SK-N-SH (cell line): ENCODE measurements around the gene UBA1. TPM values are rescaled to one million over a fixed set of nuclear protein-coding genes. Genes with fewer than 3 reads are reported as not detected.
"Not testable (repeated sequence)": the region's sequence is repeated elsewhere in the genome, so short reads cannot be mapped to it uniquely, and the experiment has no call there.

ENCODE experiments used
- CTCF ChIA-PET: fragments of 300-600, 350-600 bp; formaldehyde crosslinking; extraction: SDS; loops from one replicate; lab custom pipeline; 2021; lab: Yijun Ruan, JAX
- POLR2A ChIA-PET: fragments of 350-600 bp; sonication (Branson Sonifier 250); formaldehyde crosslinking; extraction: SDS; loops from one replicate; lab custom pipeline; 2020; ENCODE audit warnings: antibody characterized with exemption, inconsistent platforms; lab: Yijun Ruan, JAX
- DNase-seq: peaks from one replicate; pipeline ENCODE4 v3.0.0; 2012
- H2AFZ ChIP-seq: fragments of 200-600 bp; sonication (generic); 2 replicates; pipeline ENCODE4 v1.8.1; 2016; ENCODE audit warnings: antibody characterized with exemption, mild to moderate bottlenecking, low read depth
- H3F3A ChIP-seq: fragments of 200-600 bp; sonication (generic); replicated peaks from 2 replicates; pipeline ENCODE3; 2016; ENCODE audit warnings: antibody characterized with exemption, mild to moderate bottlenecking; ENCODE audit not compliant: insufficient read depth
- H3K27ac ChIP-seq, 2 experiments: fragments of 200-500 bp in 1 of 2; fragments of 200-600 bp in 1 of 2; sonication (Bioruptor generic) in 1 of 2; sonication (generic), shearing (Covaris generic) in 1 of 2; 2 replicates each; pipeline versions ENCODE4 v1.5.1 to v1.6.1; 2014 to 2016; ENCODE audit warnings: low read depth in 2 of 2, inconsistent platforms in 1 of 2, low read length in 1 of 2, mild to moderate bottlenecking in 1 of 2, mixed read lengths in 1 of 2
- H3K27me3 ChIP-seq: fragments of 200-600 bp; sonication (generic), shearing (Covaris generic); 2 replicates; pipeline ENCODE4 v1.6.1; 2016; ENCODE audit warnings: mixed run types; ENCODE audit not compliant: insufficient read depth
- H3K36me3 ChIP-seq, 2 experiments: fragments of 200-500 bp in 1 of 2; fragments of 200-600 bp in 1 of 2; sonication (Bioruptor generic) in 1 of 2; sonication (generic) in 1 of 2; replicated peaks in 1 of 2; 2 replicates each; pipeline versions ENCODE3 to v1.5.1; 2014 to 2016; ENCODE audit warnings: low read length in 1 of 2, mild to moderate bottlenecking in 1 of 2; ENCODE audit not compliant: insufficient read depth in 2 of 2, control insufficient read depth in 1 of 2
- H3K4me1 ChIP-seq, 2 experiments: fragments of 200-500 bp in 1 of 2; fragments of 200-600 bp in 1 of 2; sonication (Bioruptor generic) in 1 of 2; sonication (generic), shearing (Covaris generic) in 1 of 2; 2 replicates each; pipeline versions ENCODE4 v1.5.1 to v1.6.1; 2014 to 2016; ENCODE audit warnings: low read depth in 1 of 2, low read length in 1 of 2, mixed run types in 1 of 2; ENCODE audit not compliant: insufficient read depth in 2 of 2, control insufficient read depth in 1 of 2
- H3K4me2 ChIP-seq: fragments of 200-600 bp; sonication (generic), shearing (Covaris generic); 2 replicates; pipeline ENCODE4 v1.6.1; 2017; ENCODE audit warnings: mixed run types
- H3K4me3 ChIP-seq, 2 experiments: fragments of 200-500 bp in 1 of 2; fragments of 200-600 bp in 1 of 2; sonication (Bioruptor generic) in 1 of 2; sonication (generic), shearing (Covaris generic) in 1 of 2; 2 replicates each; pipeline versions ENCODE4 v1.5.1 to v1.8.1; 2014 to 2016; ENCODE audit warnings: low read depth in 2 of 2, inconsistent platforms in 1 of 2, low read length in 1 of 2, mild to moderate bottlenecking in 1 of 2, mixed read lengths in 1 of 2, moderate library complexity in 1 of 2
- H3K79me2 ChIP-seq: fragments of 200-600 bp; sonication (generic); 2 replicates; pipeline ENCODE4 v1.8.1; 2017; ENCODE audit warnings: mild to moderate bottlenecking; ENCODE audit not compliant: insufficient read depth
- H3K9ac ChIP-seq: fragments of 200-600 bp; sonication (generic); 2 replicates; pipeline ENCODE4 v1.6.1; 2017; ENCODE audit warnings: mixed run types
- H3K9me2 ChIP-seq: fragments of 200-600 bp; sonication (generic); 2 replicates; pipeline ENCODE4 v1.6.1; 2017; ENCODE audit warnings: mixed run types
- H3K9me3 ChIP-seq: fragments of 200-600 bp; sonication (generic); 2 replicates; pipeline ENCODE4 v1.6.1; 2017; ENCODE audit warnings: mixed run types, mild to moderate bottlenecking, moderate library complexity
- H4K20me1 ChIP-seq: fragments of 200-600 bp; sonication (generic); 2 replicates; pipeline ENCODE4 v1.6.1; 2017; ENCODE audit warnings: mild to moderate bottlenecking, mixed run types; ENCODE audit not compliant: insufficient read depth
- ELF1 ChIP-seq: IDR thresholded peaks from 2 replicates; pipeline ENCODE4 v1.4.0; 2012
- FOSL2 ChIP-seq: IDR thresholded peaks from 2 replicates; pipeline ENCODE4 v1.4.0; 2012; ENCODE audit warnings: low read depth, mild to moderate bottlenecking, moderate library complexity, borderline replicate concordance
- FOXM1 ChIP-seq: IDR thresholded peaks from 2 replicates; pipeline ENCODE4 v1.4.0; 2012; ENCODE audit warnings: low read depth, mild to moderate bottlenecking
- GATA2 ChIP-seq: sonication (generic); formaldehyde crosslinking; IDR thresholded peaks from 2 replicates; pipeline ENCODE4 v1.5.0; 2020; ENCODE audit warnings: mild to moderate bottlenecking, missing genetic modification reagents
- MXI1 ChIP-seq: IDR thresholded peaks from 2 replicates; pipeline ENCODE4 v1.6.1; 2012; ENCODE audit warnings: mild to moderate bottlenecking, low read depth, low read length, improper control_type of control experiment
- NFIC ChIP-seq: IDR thresholded peaks from 2 replicates; pipeline ENCODE4 v1.4.0; 2012; ENCODE audit warnings: borderline replicate concordance
- RXRA ChIP-seq: IDR thresholded peaks from 2 replicates; pipeline ENCODE4 v1.4.0; 2012; ENCODE audit warnings: low read depth, mild to moderate bottlenecking, borderline replicate concordance
- SMC3 ChIP-seq: IDR thresholded peaks from 2 replicates; pipeline ENCODE4 v1.6.1; 2012; ENCODE audit warnings: low read depth, low read length, improper control_type of control experiment
- TAF1 ChIP-seq: IDR thresholded peaks from 2 replicates; pipeline ENCODE4 v1.6.1; 2012; ENCODE audit warnings: low read depth, mild to moderate bottlenecking, low read length, moderate library complexity, borderline replicate concordance
- WGBS: methylation state at CpG from one replicate; pipeline ENCODE4 v1.1.6; 2017; ENCODE audit warnings: low lambda C conversion rate; 5-methylcytosine and 5-hydroxymethylcytosine counted together
- polyA plus RNA-seq, 3 experiments: library from polyadenylated mRNA; depleted of rRNA; stranded (reverse); fragments of >200 nt; gene quantifications; 2 replicates each; pipeline ENCODE4 v1.2.3, GENCODE V29; 2012
- TF ChIP-seq, protein P1 (sequence below): fragments of 150-350 bp; IDR thresholded peaks from 2 replicates; pipeline ENCODE4 v1.6.1; 2017; ENCODE audit warnings: antibody characterized with exemption, low read length, low read depth, borderline replicate concordance
- TF ChIP-seq, protein P2 (sequence below): IDR thresholded peaks from 2 replicates; pipeline ENCODE4 v1.4.0; 2012; ENCODE audit warnings: low read depth, borderline replicate concordance

The UBA1 gene
- polyA plus RNA-seq, 1 of the 3 experiments (the other 2 are of a cell fraction), result 283 TPM

- no peak for DNase-seq
- no peaks in the 10 kb centered on the region for H3K79me2 ChIP-seq
- no peaks in the 10 kb centered on the region for H3F3A ChIP-seq
- ChIA-PET POLR2A (no interaction called here), CTCF (no interaction called here)
- H3K4me2 ChIP-seq, result no peak overlapping the region
- H3K9me2 ChIP-seq, result no peaks in the 10 kb centered on the region
- no peak for TF ChIP-seq NFIC
- TF ChIP-seq ELF1, result no peak
- TF ChIP-seq MXI1, result no peak
- no peak for TF ChIP-seq FOXM1
- TF ChIP-seq TAF1, result no peak
- TF ChIP-seq, protein P1, sequence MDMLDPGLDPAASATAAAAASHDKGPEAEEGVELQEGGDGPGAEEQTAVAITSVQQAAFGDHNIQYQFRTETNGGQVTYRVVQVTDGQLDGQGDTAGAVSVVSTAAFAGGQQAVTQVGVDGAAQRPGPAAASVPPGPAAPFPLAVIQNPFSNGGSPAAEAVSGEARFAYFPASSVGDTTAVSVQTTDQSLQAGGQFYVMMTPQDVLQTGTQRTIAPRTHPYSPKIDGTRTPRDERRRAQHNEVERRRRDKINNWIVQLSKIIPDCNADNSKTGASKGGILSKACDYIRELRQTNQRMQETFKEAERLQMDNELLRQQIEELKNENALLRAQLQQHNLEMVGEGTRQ, result no peak
- TF ChIP-seq RXRA, result no peak
- no peak for TF ChIP-seq GATA2 (CRISPR knock-in tag)
- TF ChIP-seq, protein P2, sequence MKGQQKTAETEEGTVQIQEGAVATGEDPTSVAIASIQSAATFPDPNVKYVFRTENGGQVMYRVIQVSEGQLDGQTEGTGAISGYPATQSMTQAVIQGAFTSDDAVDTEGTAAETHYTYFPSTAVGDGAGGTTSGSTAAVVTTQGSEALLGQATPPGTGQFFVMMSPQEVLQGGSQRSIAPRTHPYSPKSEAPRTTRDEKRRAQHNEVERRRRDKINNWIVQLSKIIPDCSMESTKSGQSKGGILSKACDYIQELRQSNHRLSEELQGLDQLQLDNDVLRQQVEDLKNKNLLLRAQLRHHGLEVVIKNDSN, result no peak
- no peak overlapping the region for H3K27ac ChIP-seq
- H3K4me1 ChIP-seq, result no peaks in the 10 kb centered on the region
- no peak overlapping the region for H3K4me3 ChIP-seq
- no peak overlapping the region for H2AFZ ChIP-seq
- H4K20me1 ChIP-seq, result no peaks in the 10 kb centered on the region
- H3K36me3 ChIP-seq, result peaks cover 0 to 15% of the 10 kb centered on the region in 2 experiments
- H3K27me3 ChIP-seq, result no peaks in the 10 kb centered on the region
- 87% methylated on average over 5 of the region's 6 CpGs for WGBS
- H3K9ac ChIP-seq, result no peak overlapping the region
- H3K9me3 ChIP-seq, result no peaks in the 10 kb centered on the region
Measured at GRCh38 chrX:47248576-47248975, 54.9 kb downstream of the UBA1 start.

- H3K9me2 ChIP-seq, result no peaks in the 10 kb centered on the region
- H3K27ac ChIP-seq, result no peak overlapping the region
- no peaks in the 10 kb centered on the region for H4K20me1 ChIP-seq
- DNase-seq, result no peak
- H3F3A ChIP-seq, result no peaks in the 10 kb centered on the region
- no peak overlapping the region for H3K9ac ChIP-seq
- POLR2A ChIA-PET, result interaction anchor here (1.0 kb wide), 1 partner anchor 16 kb away, joined by 3 read pairs; no protein-coding TSS in a partner anchor
- 56% methylated on average over 6 of the region's 6 CpGs for WGBS
- no peaks in the 10 kb centered on the region for H3K27me3 ChIP-seq
- peaks cover 0 to 7% of the 10 kb centered on the region in 2 experiments for H3K36me3 ChIP-seq
- CTCF ChIA-PET, result interaction anchor here (1.6 kb wide), 1 partner anchor 11 kb away, joined by 3 read pairs; no protein-coding TSS in a partner anchor
- no peak overlapping the region for H2AFZ ChIP-seq
- H3K4me2 ChIP-seq, result no peak overlapping the region
- TF ChIP-seq FOSL2 (no peak), SMC3 (no peak)
- no peaks in the 10 kb centered on the region for H3K4me1 ChIP-seq
- no peak overlapping the region for H3K4me3 ChIP-seq
- H3K79me2 ChIP-seq, result no peaks in the 10 kb centered on the region
- H3K9me3 ChIP-seq, result no peaks in the 10 kb centered on the region
Measured at GRCh38 chrX:47250017-47250347, 56.4 kb downstream of the UBA1 start.

DNA sequence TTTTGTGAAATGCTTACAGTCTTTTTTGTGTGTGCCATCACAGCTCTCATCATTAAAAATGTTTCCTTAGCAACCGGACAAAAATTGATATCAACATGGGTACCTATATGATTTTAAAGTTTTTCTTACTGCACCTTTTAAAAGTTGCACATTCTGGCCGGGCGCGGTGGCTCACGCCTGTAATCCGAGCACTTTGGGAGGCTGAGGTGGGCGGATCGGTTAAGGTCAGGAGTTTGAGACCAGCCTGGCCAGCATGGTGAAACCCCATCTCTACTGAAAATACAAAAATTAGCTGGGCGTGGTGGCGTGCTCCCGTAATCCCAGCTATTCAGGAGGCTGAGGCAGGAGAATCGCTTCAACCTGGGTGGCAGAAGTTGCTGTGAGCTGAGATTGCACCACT, 64.0 kb downstream of the UBA1 start:
- 50% methylated on average over 12 of the region's 12 CpGs for WGBS
- H3K9ac ChIP-seq, H3K9me3 ChIP-seq, H2AFZ ChIP-seq, DNase-seq, POLR2A ChIA-PET, H3K27me3 ChIP-seq, H3K4me1 ChIP-seq, H3K36me3 ChIP-seq, H3F3A ChIP-seq, H3K4me2 ChIP-seq, H3K9me2 ChIP-seq, H3K79me2 ChIP-seq, H3K4me3 ChIP-seq, H3K27ac ChIP-seq, H4K20me1 ChIP-seq: not testable (repeated sequence)
- CTCF ChIA-PET, result interaction anchor here (1.1 kb wide), 1 partner anchor 12 kb away, joined by 3 read pairs; no protein-coding TSS in a partner anchor

Other genes starting within 250 kb of the UBA1 start
- 0.05 and 0.06 TPM in 2 replicates for gene RGN, start 115.4 kb upstream of the UBA1 start, polyA plus RNA-seq (2012; rRNA removed)
- 74.9 and 107 TPM in 2 replicates for gene NDUFB11, start 49.1 kb upstream of the UBA1 start, polyA plus RNA-seq (2012; rRNA removed)
- gene RBM10, start 48.6 kb upstream of the UBA1 start, polyA plus RNA-seq (2012; rRNA removed), result 24.7 and 34.4 TPM in 2 replicates
- gene CDK16, start 24.9 kb downstream of the UBA1 start, polyA plus RNA-seq (2012; rRNA removed), result 115 and 116 TPM in 2 replicates
- 40.1 and 53.1 TPM in 2 replicates for gene USP11, start 39.2 kb downstream of the UBA1 start, polyA plus RNA-seq (2012; rRNA removed)
- gene ZNF157, start 176.7 kb downstream of the UBA1 start, polyA plus RNA-seq (2012; rRNA removed), result 0.12 and 0.23 TPM in 2 replicates